ENCODE measurements around the gene CNMD. TPM values are rescaled to one million over a fixed set of nuclear protein-coding genes. Genes with fewer than 3 reads are reported as not detected.
"Not testable (repeated sequence)": the region's sequence is repeated elsewhere in the genome, so short reads cannot be mapped to it uniquely, and the experiment has no call there.

The CNMD gene
- total and polyA plus RNA-seq, 2 of the 8 experiments (the other 6 are each of a cell fraction or from before 2014, with no cell fraction given) = 87.4 to 113 TPM

- TF ChIP-seq SRF (IDR thresholded peaks at IDR 0.05; ENCODE audit: low read depth, low read length) (no peak), RXRA (IDR thresholded peaks at IDR 0.05; ENCODE audit: insufficient read depth, low read depth, low read length) (no peak)
These were observed 28.3 kb downstream of the CNMD start (continued) for GRCh38 chr13:52711286-52711685.

GRCh38 chr13:52708266-52708665 lies 31.4 kb downstream of the CNMD start:
- H3K18ac ChIP-seq (ENCODE audit: extremely low read depth, low read length); H2AK5ac ChIP-seq (ENCODE audit: low read depth, low read length); H2BK120ac ChIP-seq (replicated peaks; ENCODE audit: low read depth, low read length); H3K4me3 ChIP-seq (ENCODE audit: extremely low read depth in 1 of 4, insufficient read depth in 2 of 4, low read depth in 3 of 4, low read length in 4 of 4); H3K27ac ChIP-seq (ENCODE audit: low read depth, low read length); H3K79me2 ChIP-seq (ENCODE audit: control insufficient read depth in 1 of 2, insufficient read depth in 2 of 2, low read length in 2 of 2); H4K8ac ChIP-seq (ENCODE audit: extremely low read depth, insufficient read depth, low read length); H3K4me2 ChIP-seq (ENCODE audit: insufficient read depth in 1 of 2, low read depth in 2 of 2, low read length in 2 of 2); H2BK5ac ChIP-seq (ENCODE audit: low read depth, low read length); H2AFZ ChIP-seq (ENCODE audit: low read length); H3K23ac ChIP-seq (ENCODE audit: insufficient read length); H3K79me1 ChIP-seq (ENCODE audit: low read depth, low read length); H3K23me2 ChIP-seq (ENCODE audit: low read depth, low read length); H3K9me3 ChIP-seq (ENCODE audit: insufficient read depth in 2 of 2, low read depth in 1 of 2, low read length in 1 of 2); H3K4me1 ChIP-seq (replicated peaks in 1 of 4; ENCODE audit: control insufficient read depth in 3 of 4, insufficient read depth in 4 of 4, low read length in 3 of 4); H4K20me1 ChIP-seq (replicated peaks in 1 of 2; ENCODE audit: control insufficient read depth in 1 of 2, insufficient read depth in 2 of 2, low read length in 2 of 2); DNase-seq (ENCODE audit: low read depth in 1 of 2, low spot score in 2 of 2); H3K56ac ChIP-seq (replicated peaks; ENCODE audit: insufficient read length, low read depth, low read length); H3K9ac ChIP-seq (replicated peaks in 1 of 4; ENCODE audit: extremely low read depth in 1 of 4, low read depth in 3 of 4, low read length in 3 of 4); H3K27me3 ChIP-seq (replicated peaks in 1 of 4; ENCODE audit: control insufficient read depth in 3 of 4, extremely low read depth in 1 of 4, insufficient read depth in 3 of 4, low read length in 3 of 4); FAIRE-seq; H4K5ac ChIP-seq (ENCODE audit: insufficient read length, low read depth, low read length); H2BK15ac ChIP-seq (ENCODE audit: low read length); H2BK12ac ChIP-seq (ENCODE audit: low read depth, low read length); H2BK20ac ChIP-seq (ENCODE audit: low read length); H3K4ac ChIP-seq (replicated peaks; ENCODE audit: insufficient read length, low read depth, low read length); H4K91ac ChIP-seq (replicated peaks; ENCODE audit: insufficient read length, low read length); H3K14ac ChIP-seq (ENCODE audit: insufficient read length): not testable (repeated sequence)
- peaks cover 0 to 42% (median 7%) of the 10 kb centered on the region in 4 experiments; a peak in 6 of 8 replicates for H3K36me3 ChIP-seq (ENCODE audit: control insufficient read depth in 2 of 4, insufficient read depth in 4 of 4, low read length in 3 of 4)
- ChIA-PET CTCF (ENCODE audit: partially characterized antibody) (interaction anchor here (0.8 to 1.4 kb wide), 4 partner anchors 14 to 100 kb away, joined by 4 to 5 read pairs (median 4); no protein-coding TSS in a partner anchor), POLR2A (ENCODE audit: partially characterized antibody) (interaction anchor here (2.0 kb wide), 1 partner anchor 29 kb away, joined by 6 read pairs; no protein-coding TSS in a partner anchor)
- 92% methylated on average over 12 of the region's 12 CpGs; no CpG with 5 or more reads in 1 of the 2 experiments for WGBS, 2 experiments (ENCODE audit: extremely low coverage in 1 of 2, insufficient coverage in 1 of 2, insufficient read length in 1 of 2, insufficient replicate concordance in 2 of 2, low coverage in 1 of 2, low lambda C conversion rate in 2 of 2, missing lambda C conversion rate in 1 of 2)

All from H1 (cell line).